PC-3 (cell line): ENCODE measurements around the gene RPS17. TPM values are rescaled to one million over a fixed set of nuclear protein-coding genes. Genes with fewer than 3 reads are reported as not detected.
A peak's percentile ranks its signal among the peaks of the same experiment; 100 is the strongest.

ENCODE experiments used
- ATAC-seq: fragments of 200-7000 bp; cut with Tn5 transposase; 2 replicates; pipeline ENCODE4 v1.9.1; 2020; ENCODE audit warnings: mild to moderate bottlenecking, moderate library complexity
- BruUV-seq: library from RNA; stranded (reverse); fragments of 400-500 nt; replicated peaks from 2 replicates; lab custom pipeline; 2021; lab: Mats Ljungman, UMichigan
- CTCF ChIA-PET: fragments of 300-600 bp; sonication (Branson Sonifier 250); formaldehyde crosslinking; loops from one replicate; lab custom pipeline; 2022; ENCODE audit warnings: antibody characterized with exemption; lab: Charles Lee
- POLR2A ChIA-PET: fragments of 300-600 bp; sonication (Branson Sonifier 250); formaldehyde crosslinking; loops from one replicate; lab custom pipeline; 2022; ENCODE audit warnings: antibody characterized with exemption; ENCODE audit not compliant: unreplicated experiment; lab: Charles Lee
- DNase-seq: peaks from one replicate; pipeline ENCODE4 v3.0.0-alpha.2; 2015
- H2AFZ ChIP-seq: fragments of 300-600 bp; sonication (generic); 2 replicates; pipeline ENCODE4 v1.6.0; 2016; ENCODE audit warnings: antibody characterized with exemption, low read length
- H3F3A ChIP-seq: fragments of 300-600 bp; sonication (generic); one replicate; pipeline ENCODE4 v1.6.0; 2017; ENCODE audit warnings: antibody characterized with exemption, low read length, control low read depth, mild to moderate bottlenecking; ENCODE audit not compliant: unreplicated experiment
- H3K27ac ChIP-seq: fragments of 300-600 bp; sonication (generic); 2 replicates; pipeline ENCODE4 v1.5.1; 2016; ENCODE audit warnings: mild to moderate bottlenecking, low read length
- H3K27me3 ChIP-seq: fragments of 300-600 bp; sonication (generic); 2 replicates; pipeline ENCODE4 v1.6.1; 2016; ENCODE audit warnings: low read length, mixed read lengths
- H3K36me3 ChIP-seq: fragments of 300-600 bp; sonication (generic); 2 replicates; pipeline ENCODE4 v1.6.1; 2016; ENCODE audit warnings: low read depth, mixed run types, low read length, mixed read lengths
- H3K4me1 ChIP-seq: fragments of 300-600 bp; sonication (generic); 2 replicates; pipeline ENCODE4 v1.5.1; 2016; ENCODE audit warnings: low read length; ENCODE audit not compliant: insufficient read depth
- H3K4me2 ChIP-seq: fragments of 300-600 bp; sonication (generic); 2 replicates; pipeline ENCODE4 v1.6.0; 2016; ENCODE audit warnings: low read length
- H3K4me3 ChIP-seq: fragments of 300-600 bp; sonication (generic); 2 replicates; pipeline ENCODE4 v1.5.1; 2016; ENCODE audit warnings: mild to moderate bottlenecking, low read length, mixed read lengths
- H3K79me2 ChIP-seq: fragments of 300-600 bp; sonication (generic); 2 replicates; pipeline ENCODE4 v1.6.1; 2017; ENCODE audit warnings: low read length, mixed read lengths
- H3K9ac ChIP-seq: fragments of 300-600 bp; sonication (generic); 2 replicates; pipeline ENCODE4 v1.6.0; 2016; ENCODE audit warnings: mild to moderate bottlenecking, low read length
- H3K9me2 ChIP-seq: fragments of 300-600 bp; sonication (generic); replicated peaks from 2 replicates; pipeline ENCODE4 v1.6.1; 2016; ENCODE audit warnings: mixed run types, low read length, mixed read lengths
- H3K9me3 ChIP-seq: fragments of 300-600 bp; sonication (generic); 2 replicates; pipeline ENCODE4 v1.6.1; 2016; ENCODE audit warnings: low read length, mixed read lengths
- H4K20me1 ChIP-seq: fragments of 300-600 bp; sonication (generic); 2 replicates; pipeline ENCODE4 v1.6.1; 2016; ENCODE audit warnings: low read length, mixed read lengths
- EZH2 ChIP-seq: fragments of 300-600 bp; sonication (generic); IDR thresholded peaks from one replicate; pipeline ENCODE4 v1.6.1; 2017; ENCODE audit warnings: antibody characterized with exemption, mild to moderate bottlenecking, low read length; ENCODE audit not compliant: unreplicated experiment
- EZH2phosphoT487 ChIP-seq: fragments of 300-600 bp; sonication (generic); IDR thresholded peaks from 2 replicates; pipeline ENCODE4 v1.6.1; 2018; ENCODE audit warnings: mild to moderate bottlenecking, antibody characterized with exemption, low read length, borderline replicate concordance
- intact Hi-C: fragments of 100-400 bp; cut with micrococcal nuclease; formaldehyde crosslinking; loops from 2 replicates; pipeline ENCODE4 v1.9.0; 2023
- total RNA-seq: library from RNA; depleted of rRNA; stranded (reverse); fragments of >200 nt; gene quantifications from 2 replicates; pipeline ENCODE4 v1.2.3, GENCODE V29; 2014
- TF ChIP-seq, protein P1 (sequence below): fragments of 300-600 bp; sonication (generic); conservative IDR thresholded peaks from 2 replicates; pipeline ENCODE4 v1.5.1; 2017; ENCODE audit warnings: antibody characterized with exemption, low read depth, mild to moderate bottlenecking, low read length

Gene RPS17
- total RNA-seq, 1 experiment from 2014 or later, result 3,194 TPM

DNA sequence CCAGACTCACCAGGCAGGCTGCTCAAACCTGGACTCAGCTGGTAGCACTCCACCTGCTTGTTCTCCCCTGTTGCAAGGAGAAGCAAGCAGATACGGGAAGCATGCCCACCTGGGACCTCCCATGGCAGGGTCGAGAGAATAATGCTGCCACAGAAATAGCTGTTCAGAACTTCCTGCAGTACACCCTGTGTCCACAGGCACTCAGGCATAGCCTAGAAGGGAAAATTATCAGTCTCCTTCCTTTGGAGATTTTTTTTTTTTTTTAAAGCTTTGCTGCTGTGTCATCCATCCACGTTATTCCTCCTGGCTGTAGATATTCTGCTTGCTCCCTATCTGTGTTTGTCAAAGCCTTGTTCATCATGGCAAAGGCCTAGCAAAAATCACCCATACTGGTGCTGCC is 32.7 kb upstream of the RPS17 start:
- CTCF ChIA-PET, result no interaction called here
- Histone ChIP-seq H3K27me3 (0 out of 2 replicates have a peak, but pooled peaks cover 13% of the 10 kb centered on the region), H3K9ac (no peak overlapping the region), H3K9me3 (no peaks in the 10 kb centered on the region), H3F3A (no peaks in the 10 kb centered on the region), H4K20me1 (no peaks in the 10 kb centered on the region), H3K9me2 (no peaks in the 10 kb centered on the region), H3K4me2 (no peak overlapping the region), H3K36me3 (no peaks in the 10 kb centered on the region), H3K4me3 (no peak overlapping the region), H3K79me2 (no peaks in the 10 kb centered on the region), H3K27ac (no peak overlapping the region), H2AFZ (no peak overlapping the region), H3K4me1 (peaks cover 18% of the 10 kb centered on the region)
- TF ChIP-seq, protein P1, sequence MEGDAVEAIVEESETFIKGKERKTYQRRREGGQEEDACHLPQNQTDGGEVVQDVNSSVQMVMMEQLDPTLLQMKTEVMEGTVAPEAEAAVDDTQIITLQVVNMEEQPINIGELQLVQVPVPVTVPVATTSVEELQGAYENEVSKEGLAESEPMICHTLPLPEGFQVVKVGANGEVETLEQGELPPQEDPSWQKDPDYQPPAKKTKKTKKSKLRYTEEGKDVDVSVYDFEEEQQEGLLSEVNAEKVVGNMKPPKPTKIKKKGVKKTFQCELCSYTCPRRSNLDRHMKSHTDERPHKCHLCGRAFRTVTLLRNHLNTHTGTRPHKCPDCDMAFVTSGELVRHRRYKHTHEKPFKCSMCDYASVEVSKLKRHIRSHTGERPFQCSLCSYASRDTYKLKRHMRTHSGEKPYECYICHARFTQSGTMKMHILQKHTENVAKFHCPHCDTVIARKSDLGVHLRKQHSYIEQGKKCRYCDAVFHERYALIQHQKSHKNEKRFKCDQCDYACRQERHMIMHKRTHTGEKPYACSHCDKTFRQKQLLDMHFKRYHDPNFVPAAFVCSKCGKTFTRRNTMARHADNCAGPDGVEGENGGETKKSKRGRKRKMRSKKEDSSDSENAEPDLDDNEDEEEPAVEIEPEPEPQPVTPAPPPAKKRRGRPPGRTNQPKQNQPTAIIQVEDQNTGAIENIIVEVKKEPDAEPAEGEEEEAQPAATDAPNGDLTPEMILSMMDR, result no peak
- no peak for TF ChIP-seq EZH2
- TF ChIP-seq EZH2phosphoT487, result no peak
- intact Hi-C loops, result no loop called here
- BruUV-seq, result no TSS peak
- ATAC-seq (no peak), DNase-seq (no peak)
- POLR2A ChIA-PET, result no interaction called here

DNA sequence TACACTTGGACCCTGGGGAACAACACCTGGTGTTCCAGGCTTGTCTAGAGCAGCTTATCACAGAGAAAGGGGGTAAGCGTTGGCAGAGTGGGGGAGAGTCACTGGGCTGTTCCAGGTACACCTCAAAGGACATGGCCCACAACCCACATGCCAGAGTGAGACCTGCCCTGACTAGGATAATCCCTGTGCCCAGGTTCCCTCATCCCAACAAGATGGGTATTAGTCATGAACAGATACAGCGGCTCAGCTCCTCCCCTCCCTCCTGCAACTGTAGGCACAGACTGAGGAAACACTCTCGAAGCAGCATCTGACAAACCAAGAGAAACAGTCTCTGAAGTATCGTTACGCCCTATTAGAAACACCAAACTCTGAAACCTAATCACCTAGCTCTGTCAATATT is 32.1 kb upstream of the RPS17 start:
- H3K27ac ChIP-seq, result no peak overlapping the region
- no peaks in the 10 kb centered on the region for H3K79me2 ChIP-seq
- ChIA-PET CTCF (no interaction called here), POLR2A (no interaction called here)
- TF ChIP-seq EZH2phosphoT487 (no peak), EZH2 (no peak)
- H3K36me3 ChIP-seq, result no peaks in the 10 kb centered on the region
- no TSS peak for BruUV-seq
- peak overlapping the region; percentile 56; the same call in 1 of the 2 replicates for H3K4me3 ChIP-seq
- H3F3A ChIP-seq, result no peaks in the 10 kb centered on the region
- no peaks in the 10 kb centered on the region for H3K9me3 ChIP-seq
- H3K9me2 ChIP-seq, result no peaks in the 10 kb centered on the region
- DNase-seq, result no peak
- 0 out of 2 replicates have a peak, but pooled peaks cover 13% of the 10 kb centered on the region for H3K27me3 ChIP-seq
- no peak overlapping the region for H3K9ac ChIP-seq
- peak overlapping the region; percentile 77 for H2AFZ ChIP-seq
- no peaks in the 10 kb centered on the region for H4K20me1 ChIP-seq
- H3K4me2 ChIP-seq, result peak overlapping the region; percentile 73
- intact Hi-C loops, result no loop called here
- H3K4me1 ChIP-seq, result peaks cover 18% of the 10 kb centered on the region
- peak; percentile 36; the same call in 1 of the 2 replicates for ATAC-seq

DNA sequence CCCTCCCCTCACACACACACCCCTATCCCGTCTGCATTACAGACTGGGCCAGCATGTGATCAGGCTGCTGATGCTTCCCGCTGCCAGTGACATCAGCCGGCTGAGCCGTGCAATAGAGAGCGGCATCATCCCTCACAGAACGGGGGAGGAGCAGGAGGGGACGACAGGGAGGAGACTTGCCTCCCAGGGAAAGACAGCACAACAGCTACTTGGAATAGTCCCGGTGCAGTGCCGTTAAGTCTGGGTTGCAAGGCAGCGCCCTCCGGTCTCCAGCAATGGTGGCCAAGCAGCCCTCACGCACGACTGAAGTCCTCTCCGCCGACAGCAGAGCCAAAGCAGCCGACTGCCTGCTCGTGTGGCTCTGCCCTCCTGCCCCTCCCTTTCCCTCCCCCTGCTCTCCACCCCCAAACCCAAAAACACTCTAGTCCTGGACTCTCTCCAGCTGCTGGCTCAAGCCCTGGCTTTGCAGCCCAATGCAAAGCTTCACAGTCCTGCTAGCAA is 31.5 kb upstream of the RPS17 start:
- ChIA-PET CTCF (no interaction called here), POLR2A (no interaction called here)
- no peaks in the 10 kb centered on the region for H3K9me2 ChIP-seq
- no peaks in the 10 kb centered on the region for H3K9me3 ChIP-seq
- H3K79me2 ChIP-seq, result no peaks in the 10 kb centered on the region
- TF ChIP-seq EZH2phosphoT487, result no peak
- no peak for TF ChIP-seq EZH2
- TF ChIP-seq, protein P1, result no peak
- H2AFZ ChIP-seq, result peak overlapping the region; percentile 77
- H4K20me1 ChIP-seq, result no peaks in the 10 kb centered on the region
- H3K27ac ChIP-seq, result no peak overlapping the region
- no TSS peak for BruUV-seq
- no peaks in the 10 kb centered on the region for H3K36me3 ChIP-seq
- H3K4me3 ChIP-seq, result peak overlapping the region; percentile 56
- peaks cover 18% of the 10 kb centered on the region for H3K4me1 ChIP-seq
- peak; percentile 84 for ATAC-seq
- intact Hi-C loops, result no loop called here
- H3K4me2 ChIP-seq, result peak overlapping the region; percentile 73
- H3K9ac ChIP-seq, result peak overlapping the region; percentile 6; the same call in 1 of the 2 replicates
- H3F3A ChIP-seq, result no peaks in the 10 kb centered on the region
- DNase-seq, result peak; percentile 56
- 0 out of 2 replicates have a peak, but pooled peaks cover 13% of the 10 kb centered on the region for H3K27me3 ChIP-seq
